Ovary (tissue), 9 donors: ENCODE results near the gene ALLC. TPM values are rescaled to one million over a fixed set of nuclear protein-coding genes. Genes with fewer than 3 reads are reported as not detected.

Experiments used
- DNase-seq, 5 donors: peaks; one replicate each; pipeline ENCODE4 v3.0.0-alpha.2; 2019 to 2020
- H3K27ac ChIP-seq, 2 donors: fragments of 200-600 bp; one replicate each; pipeline versions ENCODE4 v1.5.1 to v1.8.0; 2019 to 2022
- H3K27me3 ChIP-seq: fragments of 200-600 bp; one replicate; pipeline ENCODE4 v1.8.0; 2022
- H3K36me3 ChIP-seq: fragments of 200-600 bp; sonication (generic); one replicate; pipeline ENCODE4 v1.5.1; 2019
- H3K4me1 ChIP-seq: one replicate; pipeline ENCODE4 v1.8.1; 2013; ENCODE audit warnings: mild to moderate bottlenecking, moderate library complexity; ENCODE audit not compliant: insufficient read depth
- H3K4me3 ChIP-seq: fragments of 200-600 bp; sonication (generic); one replicate; pipeline ENCODE4 v1.5.1; 2017
- H3K9me3 ChIP-seq, 2 donors: fragments of 200-600 bp in 1 of 2; sonication (generic) in 1 of 2; one replicate each; pipeline versions ENCODE4 v1.5.1 to v1.8.1; 2013 to 2019; ENCODE audit warnings: mild to moderate bottlenecking in 1 of 2, moderate library complexity in 1 of 2
- EP300 ChIP-seq: sonication (generic); formaldehyde crosslinking; IDR thresholded peaks from one replicate; pipeline ENCODE4 v1.6.1; 2017; ENCODE audit warnings: antibody characterized with exemption
- POLR2A ChIP-seq: fragments of 450-650 bp; IDR thresholded peaks from one replicate; pipeline ENCODE4 v1.6.1; 2017; ENCODE audit warnings: antibody characterized with exemption, mild to moderate bottlenecking, moderate library complexity
- WGBS, 3 donors: extraction: QIAGEN DNeasy Blood & Tissue Kit in 1 of 3; methylation state at CpG; one replicate each; pipeline versions ENCODE4 v1.1.5 to v1.1.7; 2013 to 2017; 5-methylcytosine and 5-hydroxymethylcytosine counted together
- intact Hi-C, 4 donors: fragments of 100-400 bp; cut with DNase I; formaldehyde crosslinking; loops; one replicate each; pipeline versions ENCODE4 v1.11.0 to v1.15.1; 2022 to 2023
- polyA plus RNA-seq, 2 donors: library from polyadenylated mRNA; stranded (reverse); fragments of 200-250 nt in 1 of 2; fragments of 350-450 nt in 1 of 2; fragmentation: Illumina TruSeq in 1 of 2; extraction: RNeasy Lipid Tissue Mini Kit (QIAGEN cat#74804) in 1 of 2; gene quantifications; one replicate each; pipeline ENCODE4 v1.2.3, GENCODE V29; 2013 to 2014
- total RNA-seq, 7 donors: library from RNA; depleted of rRNA in 2 of 7; stranded (reverse); fragments of >200 nt in 2 of 7; fragmentation: NEBNext Ultra II Directional in 3 of 7; extraction: Animal tissue kit (Norgen Biotek cat#: 25700) in 3 of 7; gene quantifications; one replicate each; pipeline versions ENCODE4 v1.1.0 to v1.2.4, GENCODE V29; 2016 to 2023
- TF ChIP-seq, protein P1 (sequence below), 3 donors: fragments of 450-650 bp in 2 of 3; fragments of 200-600 bp in 1 of 3; IDR thresholded peaks; one replicate each; pipeline versions ENCODE4 v1.5.1 to v1.8.0; 2016 to 2022; ENCODE audit warnings: antibody characterized with exemption in 3 of 3, mild to moderate bottlenecking in 1 of 3
- donor health status: DM: no; HTN: no; CAD: no; lungs with moderate emphysema.
- donor health status: DM: no; HTN: no; CAD: no.
- donor health status: Bipolar disorder and iron deficiency.
- donor health status: DM: yes; HTN: yes; CAD: no.
- donor health status: DM: no; HTN: no; CAD: no.
- donor health status: DM: yes; HTN: yes; CAD: no.

Gene ALLC
- total and polyA plus RNA-seq, 9 donors, result 0.20 to 1.2 (median 0.76) TPM; not detected in 5

DNA sequence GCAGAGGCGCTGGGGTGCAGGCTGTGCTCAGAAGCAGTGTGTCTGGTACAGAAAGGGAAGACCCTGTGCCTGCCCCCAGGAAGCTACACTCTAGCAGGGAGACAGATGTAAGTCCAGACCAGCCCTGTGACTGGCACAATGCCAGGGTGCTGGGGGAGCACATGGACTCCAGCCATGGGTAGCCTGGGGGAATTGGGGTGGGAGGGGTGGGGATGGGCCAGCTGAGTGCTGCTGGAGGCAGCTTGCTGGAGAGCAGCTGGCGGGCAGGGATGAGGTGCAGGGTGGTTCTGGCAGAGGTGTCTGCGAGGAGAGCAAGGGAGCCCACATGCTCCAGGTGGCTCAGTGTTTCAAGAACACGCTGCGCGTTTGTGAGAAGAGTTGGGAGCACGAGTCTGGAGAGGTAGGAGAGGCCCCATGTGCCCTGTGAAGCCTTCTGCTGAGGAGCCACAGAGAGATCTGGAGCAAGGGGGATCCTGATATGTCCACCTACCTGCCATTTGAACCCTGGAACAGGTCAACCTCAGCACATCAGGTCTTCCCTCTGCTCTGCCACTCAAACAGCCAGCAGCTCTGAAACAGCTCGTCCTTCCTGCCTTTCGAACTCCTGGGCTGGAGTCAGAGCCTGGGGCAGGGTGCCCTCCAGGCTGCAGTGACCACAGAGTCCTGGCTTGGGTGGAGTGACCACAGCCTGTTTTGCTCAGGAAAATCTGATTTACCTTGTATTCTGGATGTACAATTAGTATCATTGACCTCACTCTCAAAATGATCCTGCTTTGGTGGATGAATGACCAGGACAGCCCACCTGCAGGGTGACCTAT, 15.1 kb downstream of the ALLC start:
- intact Hi-C loops, result no loop called here
- Histone ChIP-seq H3K4me1 (no peaks in the 10 kb centered on the region), H3K27me3 (no peaks in the 10 kb centered on the region), H3K27ac (no peak overlapping the region), H3K4me3 (no peak overlapping the region), H3K9me3 (no peaks in the 10 kb centered on the region), H3K36me3 (no peaks in the 10 kb centered on the region)
- DNase-seq, result no peak
- no peak for TF ChIP-seq EP300
- WGBS, 3 donors, result 85 to 87% (median 85%) methylated on average over 9 of the region's 9 CpGs

DNA sequence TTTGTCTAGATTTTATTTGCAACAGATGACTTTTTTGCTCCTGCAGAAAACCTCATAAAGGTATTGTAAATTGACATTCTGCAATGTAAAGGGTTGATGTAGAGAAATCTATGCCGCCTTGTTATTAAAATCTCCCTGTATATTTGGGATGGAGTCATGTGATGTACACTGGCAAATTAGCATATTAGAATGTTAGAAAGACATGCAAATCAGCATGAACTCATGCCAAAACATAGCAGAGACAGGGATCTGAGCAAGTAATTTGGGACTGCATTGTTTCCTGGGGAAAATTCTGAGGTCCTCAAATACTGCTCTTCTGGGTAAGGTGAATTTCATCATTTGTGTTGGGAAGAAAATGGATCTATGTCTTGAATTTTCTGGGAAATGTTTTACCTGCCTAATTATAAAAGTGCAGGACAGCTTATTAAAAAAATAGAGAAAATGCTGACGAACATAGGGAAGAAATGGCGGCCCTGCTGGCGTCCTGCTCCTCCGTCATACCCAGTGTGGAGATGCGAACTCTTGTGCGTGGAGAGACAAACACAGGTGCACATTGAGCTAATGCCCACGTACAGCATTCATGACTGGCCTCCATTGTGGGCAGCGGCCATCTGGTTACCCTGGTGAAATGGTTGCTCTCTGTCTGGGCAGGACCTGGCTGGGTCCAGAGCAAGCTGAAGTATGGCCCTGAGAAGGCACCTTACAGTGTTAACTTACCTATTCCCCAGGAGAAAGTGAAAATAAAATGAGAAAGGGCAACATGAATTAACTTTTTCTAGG, 16.3 kb downstream of the ALLC start:
- intact Hi-C loops, result no loop called here
- H3K9me3 ChIP-seq, result no peaks in the 10 kb centered on the region
- DNase-seq, result no peak
- whole genome bisulfite sequencing, 3 donors, result 89% methylated on average over 9 of the region's 9 CpGs
- no peaks in the 10 kb centered on the region for H3K36me3 ChIP-seq
- TF ChIP-seq POLR2A (no peak), EP300 (no peak)
- TF ChIP-seq, protein P1, sequence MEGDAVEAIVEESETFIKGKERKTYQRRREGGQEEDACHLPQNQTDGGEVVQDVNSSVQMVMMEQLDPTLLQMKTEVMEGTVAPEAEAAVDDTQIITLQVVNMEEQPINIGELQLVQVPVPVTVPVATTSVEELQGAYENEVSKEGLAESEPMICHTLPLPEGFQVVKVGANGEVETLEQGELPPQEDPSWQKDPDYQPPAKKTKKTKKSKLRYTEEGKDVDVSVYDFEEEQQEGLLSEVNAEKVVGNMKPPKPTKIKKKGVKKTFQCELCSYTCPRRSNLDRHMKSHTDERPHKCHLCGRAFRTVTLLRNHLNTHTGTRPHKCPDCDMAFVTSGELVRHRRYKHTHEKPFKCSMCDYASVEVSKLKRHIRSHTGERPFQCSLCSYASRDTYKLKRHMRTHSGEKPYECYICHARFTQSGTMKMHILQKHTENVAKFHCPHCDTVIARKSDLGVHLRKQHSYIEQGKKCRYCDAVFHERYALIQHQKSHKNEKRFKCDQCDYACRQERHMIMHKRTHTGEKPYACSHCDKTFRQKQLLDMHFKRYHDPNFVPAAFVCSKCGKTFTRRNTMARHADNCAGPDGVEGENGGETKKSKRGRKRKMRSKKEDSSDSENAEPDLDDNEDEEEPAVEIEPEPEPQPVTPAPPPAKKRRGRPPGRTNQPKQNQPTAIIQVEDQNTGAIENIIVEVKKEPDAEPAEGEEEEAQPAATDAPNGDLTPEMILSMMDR (IDR thresholded peaks at IDR 0.05), result no peak
- no peaks in the 10 kb centered on the region for H3K27me3 ChIP-seq
- H3K4me3 ChIP-seq, result no peak overlapping the region
- H3K27ac ChIP-seq, result no peak overlapping the region
- H3K4me1 ChIP-seq, result no peaks in the 10 kb centered on the region

DNA sequence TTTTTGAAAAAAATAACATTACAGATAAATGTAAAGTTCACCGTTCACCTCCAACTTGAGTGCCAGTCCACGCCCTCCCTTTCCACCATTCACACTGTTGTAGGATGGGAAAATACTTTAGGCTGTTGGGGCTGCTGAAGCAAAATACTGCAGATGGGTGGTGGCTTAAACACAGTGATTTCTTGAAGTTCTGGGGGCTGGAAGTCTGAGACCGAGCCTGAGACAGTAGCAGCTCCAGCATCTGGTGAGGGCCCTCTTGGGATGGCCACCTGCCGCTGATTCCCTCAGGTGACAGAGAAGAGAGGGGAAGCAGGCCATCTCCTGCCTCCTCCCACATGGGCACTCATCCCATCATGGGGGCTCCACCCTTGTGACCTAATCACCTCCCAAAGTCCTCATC, 17.7 kb downstream of the ALLC start:
- no peak overlapping the region for H3K27ac ChIP-seq

GRCh38 chr2:3677436-3677835, 19.4 kb downstream of the ALLC start:
- intact Hi-C loops, result no loop called here
- H3K27ac ChIP-seq, result no peak overlapping the region
- no peaks in the 10 kb centered on the region for H3K27me3 ChIP-seq
- no peaks in the 10 kb centered on the region for H3K9me3 ChIP-seq
- no peaks in the 10 kb centered on the region for H3K4me1 ChIP-seq
- DNase-seq, result no peak
- no peaks in the 10 kb centered on the region for H3K36me3 ChIP-seq
- H3K4me3 ChIP-seq, result no peak overlapping the region
- WGBS, 3 donors, result 87 to 92% (median 91%) methylated on average over 9 of the region's 9 CpGs
- TF ChIP-seq POLR2A (no peak), EP300 (no peak)
- TF ChIP-seq, protein P1 (IDR thresholded peaks at IDR 0.05), result no peak

More for the DNA sequence above, 17.7 kb downstream of the ALLC start:
- H3K9me3 ChIP-seq, result no peaks in the 10 kb centered on the region
- DNase-seq, result no peak
- H3K4me1 ChIP-seq, result no peaks in the 10 kb centered on the region
- intact Hi-C loops, result no loop called here
- no peaks in the 10 kb centered on the region for H3K27me3 ChIP-seq
- no peaks in the 10 kb centered on the region for H3K36me3 ChIP-seq
- WGBS, 3 donors, result 90 to 93% (median 92%) methylated on average over 4 of the region's 4 CpGs
- H3K4me3 ChIP-seq, result no peak overlapping the region
- no peak for TF ChIP-seq EP300
- TF ChIP-seq POLR2A, result no peak
- TF ChIP-seq, protein P1 (IDR thresholded peaks at IDR 0.05), result no peak
